Esophagus squamous epithelium (tissue), 4 donors: ENCODE measurements around the gene A3GALT2.

ENCODE experiments used
- CTCF ChIP-seq, 6 experiments: fragments of 450-650 bp in 4 of 6; fragments of 200-600 bp in 2 of 6; sonication (generic) in 2 of 6; IDR thresholded peaks; one replicate each; pipeline ENCODE4 v1.5.1; 2016 to 2019; ENCODE audit warnings: antibody characterized with exemption in 6 of 6, mild to moderate bottlenecking in 4 of 6, moderate library complexity in 4 of 6
- POLR2A ChIP-seq, 4 donors: fragments of 450-650 bp; IDR thresholded peaks; one replicate each; pipeline ENCODE4 v1.6.1; 2017; ENCODE audit warnings: antibody characterized with exemption in 4 of 4, mild to moderate bottlenecking in 4 of 4, moderate library complexity in 3 of 4

DNA sequence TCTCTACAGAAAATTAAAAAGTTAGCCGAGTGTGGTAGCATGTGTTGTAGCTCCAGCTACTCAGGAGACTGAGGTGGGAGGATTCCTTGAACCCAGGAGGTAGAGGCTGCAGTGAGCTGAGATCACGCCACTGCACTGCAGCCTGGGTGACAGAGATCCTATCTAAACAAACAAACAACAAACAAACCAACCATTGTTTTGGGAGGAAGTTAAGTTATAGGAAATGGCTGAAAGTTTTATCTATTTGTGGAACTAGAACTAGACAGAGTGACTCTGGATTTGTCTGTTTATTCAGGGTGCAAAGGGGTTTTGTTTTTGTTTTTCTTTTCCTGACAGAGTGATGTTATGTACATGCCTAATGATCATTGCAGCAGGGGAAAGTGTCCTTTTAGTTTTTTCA lies 33.6 kb downstream of the A3GALT2 start:
- no peak for TF ChIP-seq CTCF (IDR thresholded peaks at IDR 0.05)
- no peak for TF ChIP-seq POLR2A (IDR thresholded peaks at IDR 0.05)
